Smooth muscle cell (in vitro differentiated cells): Measurements from ENCODE around the gene REEP3. TPM values are rescaled to one million over a fixed set of nuclear protein-coding genes. Genes with fewer than 3 reads are reported as not detected.
A peak's percentile ranks its signal among the peaks of the same experiment; 100 is the strongest.

Source experiments
- DNase-seq: peaks from one replicate; lab custom pipeline; 2025; ENCODE audit not compliant: unreplicated experiment; lab: John Stamatoyannopoulos, UW
- H2AFZ ChIP-seq: fragments of 200-600 bp; sonication (generic); 2 replicates; pipeline ENCODE4 v1.6.0; 2016; ENCODE audit warnings: antibody characterized with exemption, low read depth, mild to moderate bottlenecking
- H3F3A ChIP-seq: fragments of 200-600 bp; sonication (generic); 2 replicates; pipeline ENCODE4 v1.6.0; 2017; ENCODE audit warnings: antibody characterized with exemption, low read depth
- H3K27ac ChIP-seq: fragments of 200-600 bp; sonication (generic); 2 replicates; pipeline ENCODE4 v1.5.1; 2016; ENCODE audit warnings: low read depth, mild to moderate bottlenecking
- H3K27me3 ChIP-seq: fragments of 200-600 bp; sonication (generic); 2 replicates; pipeline ENCODE4 v1.6.1; 2016; ENCODE audit warnings: low read depth, mild to moderate bottlenecking
- H3K36me3 ChIP-seq: fragments of 200-600 bp; sonication (generic); 2 replicates; pipeline ENCODE4 v1.5.1; 2016; ENCODE audit warnings: low read depth
- H3K4me1 ChIP-seq: fragments of 200-600 bp; sonication (generic); 2 replicates; pipeline ENCODE4 v1.5.1; 2016; ENCODE audit warnings: low read depth
- H3K4me2 ChIP-seq: fragments of 200-600 bp; sonication (generic); 2 replicates; pipeline ENCODE4 v1.6.0; 2016; ENCODE audit warnings: mild to moderate bottlenecking
- H3K4me3 ChIP-seq: fragments of 200-600 bp; sonication (generic); 2 replicates; pipeline ENCODE4 v1.5.1; 2016; ENCODE audit warnings: mild to moderate bottlenecking
- H3K79me2 ChIP-seq: fragments of 200-600 bp; sonication (generic); 2 replicates; pipeline ENCODE4 v1.6.0; 2016; ENCODE audit warnings: low read depth, mild to moderate bottlenecking
- H3K9ac ChIP-seq: fragments of 200-600 bp; sonication (generic); 2 replicates; pipeline ENCODE4 v1.6.0; 2016; ENCODE audit warnings: low read depth
- H3K9me3 ChIP-seq: fragments of 200-600 bp; sonication (generic); replicated peaks from 2 replicates; pipeline ENCODE4 v1.5.1; 2016; ENCODE audit warnings: low read depth
- H4K20me1 ChIP-seq: fragments of 200-600 bp; sonication (generic); 2 replicates; pipeline ENCODE4 v1.6.0; 2016; ENCODE audit warnings: low read depth
- CTCF ChIP-seq: fragments of 200-600 bp; sonication (generic); IDR thresholded peaks from 2 replicates; pipeline ENCODE4 v1.5.1; 2017; ENCODE audit warnings: borderline replicate concordance, mild to moderate bottlenecking, antibody characterized with exemption; ENCODE audit not compliant: insufficient read depth, poor library complexity, severe bottlenecking
- WGBS: methylation state at CpG from one replicate; pipeline ENCODE4 v1.1.7; 2016; ENCODE audit warnings: low lambda C conversion rate; 5-methylcytosine and 5-hydroxymethylcytosine counted together
- polyA plus RNA-seq: library from polyadenylated mRNA; unstranded; fragments of >200 nt; fragmentation: Nextera tagmentation; extraction: Ambion mirVana; gene quantifications from 2 replicates; pipeline ENCODE4 v1.2.1, GENCODE V29; 2016
- total RNA-seq: library from RNA; depleted of rRNA; stranded (reverse); fragments of >200 nt; gene quantifications from 2 replicates; pipeline ENCODE4 v1.2.3, GENCODE V29; 2014

REEP3 gene
- total and polyA plus RNA-seq, 2 experiments from 2014 or later: 42.3 to 80.4 TPM

GRCh38 chr10:63493004-63493403 lies 28.2 kb upstream of the REEP3 start:
- 94% methylated on average over 4 of the region's 4 CpGs for WGBS
- H3K79me2 ChIP-seq: peaks cover 80% of the 10 kb centered on the region
- no peak overlapping the region for H3K9ac ChIP-seq
- TF ChIP-seq CTCF: no peak
- H3F3A ChIP-seq: peaks cover 17% of the 10 kb centered on the region
- peak overlapping the region; percentile 96 for H3K27ac ChIP-seq
- H3K4me3 ChIP-seq: no peak overlapping the region
- H3K4me1 ChIP-seq: peaks cover 15% of the 10 kb centered on the region
- H3K36me3 ChIP-seq: no peaks in the 10 kb centered on the region
- H3K4me2 ChIP-seq: peak overlapping the region; percentile 81
- no peak for DNase-seq
- H4K20me1 ChIP-seq: peaks cover 21% of the 10 kb centered on the region
- H3K9me3 ChIP-seq: no peaks in the 10 kb centered on the region
- H3K27me3 ChIP-seq: no peaks in the 10 kb centered on the region
- no peak overlapping the region for H2AFZ ChIP-seq

- Histone ChIP-seq H3K27ac (no peak overlapping the region), H3K4me3 (no peak overlapping the region), H3F3A (peaks cover 17% of the 10 kb centered on the region), H3K27me3 (no peaks in the 10 kb centered on the region), H3K36me3 (no peaks in the 10 kb centered on the region), H3K9ac (no peak overlapping the region), H3K9me3 (no peaks in the 10 kb centered on the region), H3K79me2 (peaks cover 80% of the 10 kb centered on the region), H4K20me1 (peaks cover 27% of the 10 kb centered on the region), H2AFZ (no peak overlapping the region), H3K4me2 (no peak overlapping the region), H3K4me1 (peaks cover 15% of the 10 kb centered on the region)
- 74% methylated on average over 2 of the region's 2 CpGs for WGBS
- DNase-seq: no peak
- TF ChIP-seq CTCF: no peak
Measured at GRCh38 chr10:63494951-63495350, 26.2 kb upstream of the REEP3 start.

GRCh38 chr10:63496561-63496960 lies 24.6 kb upstream of the REEP3 start:
- DNase-seq: no peak
- no peaks in the 10 kb centered on the region for H3K36me3 ChIP-seq
- H3K27ac ChIP-seq: no peak overlapping the region
- H3K79me2 ChIP-seq: peaks cover 82% of the 10 kb centered on the region
- H3K4me2 ChIP-seq: no peak overlapping the region
- no peak overlapping the region for H2AFZ ChIP-seq
- no peak overlapping the region for H3K4me3 ChIP-seq
- H3K4me1 ChIP-seq: peaks cover 12% of the 10 kb centered on the region
- TF ChIP-seq CTCF: no peak
- H3K27me3 ChIP-seq: no peaks in the 10 kb centered on the region
- peaks cover 27% of the 10 kb centered on the region for H4K20me1 ChIP-seq
- peaks cover 14% of the 10 kb centered on the region for H3F3A ChIP-seq
- H3K9me3 ChIP-seq: no peaks in the 10 kb centered on the region
- 97% methylated on average over 1 of the region's 1 CpG for whole genome bisulfite sequencing
- H3K9ac ChIP-seq: no peak overlapping the region

GRCh38 chr10:63497321-63497720 lies 23.9 kb upstream of the REEP3 start:
- no peaks in the 10 kb centered on the region for H3K9me3 ChIP-seq
- H3K4me2 ChIP-seq: no peak overlapping the region
- no peak for DNase-seq
- H3K9ac ChIP-seq: no peak overlapping the region
- no peak overlapping the region for H3K4me3 ChIP-seq
- no peaks in the 10 kb centered on the region for H3K36me3 ChIP-seq
- peaks cover 90% of the 10 kb centered on the region for H3K79me2 ChIP-seq
- H3K4me1 ChIP-seq: peaks cover 6% of the 10 kb centered on the region
- H3F3A ChIP-seq: peaks cover 6% of the 10 kb centered on the region
- H4K20me1 ChIP-seq: peaks cover 21% of the 10 kb centered on the region
- H2AFZ ChIP-seq: no peak overlapping the region
- no peak for TF ChIP-seq CTCF
- H3K27me3 ChIP-seq: no peaks in the 10 kb centered on the region
- H3K27ac ChIP-seq: no peak overlapping the region
- WGBS: 94% methylated on average over 1 of the region's 1 CpG
